ENCODE results near the gene STMN3.
"Not testable (repeated sequence)": the region's sequence is repeated elsewhere in the genome, so short reads cannot be mapped to it uniquely, and the experiment has no call there.

Gene STMN3

DNA sequence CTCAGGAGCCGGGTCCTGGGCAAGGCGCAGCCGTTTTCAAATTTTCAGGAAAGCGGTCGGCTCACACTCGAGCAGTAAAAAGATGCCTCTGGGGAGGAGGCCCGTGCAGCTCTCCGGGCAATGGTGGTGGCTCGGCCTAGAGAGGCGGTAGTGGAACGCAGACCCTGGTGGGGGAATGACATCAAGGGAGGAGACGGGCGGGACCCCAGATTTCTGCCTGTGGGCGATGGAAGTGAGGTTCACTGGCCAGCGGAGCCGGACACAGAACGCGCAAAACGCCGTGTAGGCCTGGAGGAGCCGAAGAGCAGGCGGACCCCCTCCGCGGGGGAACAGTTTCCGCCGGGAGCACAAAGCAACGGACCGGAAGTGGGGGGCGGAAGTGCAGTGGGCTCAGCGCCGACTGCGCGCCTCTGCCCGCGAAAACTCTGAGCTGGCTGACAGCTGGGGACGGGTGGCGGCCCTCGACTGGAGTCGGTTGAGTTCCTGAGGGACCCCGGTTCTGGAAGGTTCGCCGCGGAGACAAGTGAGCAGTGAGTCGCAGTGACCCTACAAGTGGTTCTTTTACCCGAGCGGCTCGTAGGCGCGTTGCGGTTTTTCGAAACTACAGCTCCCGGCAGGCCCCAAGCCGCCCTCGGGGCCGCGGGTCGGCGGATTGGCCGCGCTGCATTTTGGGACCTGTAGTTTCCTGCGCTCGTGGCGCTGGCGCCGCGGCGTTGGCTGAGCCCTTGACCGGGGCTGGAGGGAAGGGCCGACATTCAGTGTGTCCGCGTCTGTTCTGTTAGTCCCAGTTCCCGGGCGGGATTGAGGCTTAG, 4.9 kb upstream of the STMN3 start, which contains the start of gene RTEL1:
Gene RTEL1 (plus strand): TSS at position 376 of the 812 bp plus-strand sequence. CDS start 1,091 bp downstream, outside the sequence.
- H3K4me3 Mint-ChIP-seq, result peak within 1 kb of the TSS; percentile 94
- no peaks in the 10 kb centered on the region for H3K9me3 Mint-ChIP-seq
- peak within 1 kb of the TSS; percentile 96 for H3K27ac Mint-ChIP-seq
- H3K4me1 Mint-ChIP-seq, result peaks cover 41% of the 10 kb centered on the region
- DNase-seq (ENCODE audit: low spot score in 2 of 2) (peak; percentile 92 to 98), ATAC-seq (peak; percentile 87)
- peaks cover 36% of the 10 kb centered on the region for H3K36me3 Mint-ChIP-seq

DNA sequence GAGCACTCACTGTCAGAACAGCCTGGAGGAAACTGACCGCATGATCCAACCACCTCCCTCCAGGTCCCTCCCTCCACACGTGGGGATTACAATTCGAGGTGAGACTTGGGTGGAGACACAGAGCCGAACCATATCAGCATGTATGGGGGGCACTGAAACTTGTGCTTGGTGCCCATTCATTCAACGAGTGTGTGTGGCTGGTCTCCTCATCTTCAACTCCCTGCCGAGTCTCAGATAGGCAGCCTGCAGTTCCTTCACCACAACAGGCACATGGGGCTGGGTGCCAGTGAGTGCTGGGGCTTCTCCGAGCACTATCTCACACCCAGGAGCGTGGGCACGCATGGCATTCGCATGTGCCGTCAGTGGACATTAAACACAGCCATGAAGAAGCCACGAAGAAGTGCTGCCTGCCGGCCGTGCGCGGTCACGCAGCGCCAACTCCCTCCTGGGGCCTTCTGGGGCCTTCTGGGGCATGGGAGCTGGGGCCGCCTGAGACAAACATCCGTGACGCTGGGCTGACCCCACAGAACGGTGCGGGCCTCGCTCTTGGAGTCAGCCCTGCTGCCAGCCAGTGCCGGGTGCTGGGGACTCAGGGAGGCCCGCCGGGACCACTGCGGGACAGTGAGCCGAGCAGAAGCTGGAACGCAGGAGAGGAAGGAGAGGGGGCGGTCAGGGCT, 4.2 kb upstream of the STMN3 start:
- peaks cover 33% of the 10 kb centered on the region for H3K36me3 Mint-ChIP-seq
- no peak for DNase-seq (ENCODE audit: low spot score in 2 of 2)

DNA sequence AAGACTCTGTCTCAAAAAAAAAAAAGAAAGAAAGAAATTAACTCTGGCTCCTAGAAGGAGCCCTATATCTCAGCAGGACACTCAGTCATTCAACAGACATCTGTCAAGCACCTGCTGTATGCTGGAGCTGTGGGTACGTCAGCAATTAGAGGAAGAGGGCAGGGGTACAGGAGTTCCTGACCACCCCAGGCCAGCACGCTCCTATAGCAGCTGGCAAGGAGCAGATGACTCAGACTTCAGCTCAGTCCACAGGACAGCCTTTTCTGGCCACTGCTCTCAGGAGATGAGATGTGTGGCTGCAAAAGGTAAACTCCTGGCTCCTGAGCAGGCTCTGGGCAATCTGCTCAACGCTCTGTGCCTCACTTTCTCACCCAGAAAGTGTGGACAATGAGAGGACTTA, 3.2 kb upstream of the STMN3 start:
- Mint-ChIP-seq H3K4me3 (peak overlapping the region; percentile 94), H3K36me3 (peaks cover 27% of the 10 kb centered on the region), H3K27ac (peak overlapping the region; percentile 96), H3K4me1 (peaks cover 41% of the 10 kb centered on the region), H3K9me3 (no peaks in the 10 kb centered on the region)
- DNase-seq (ENCODE audit: low spot score in 2 of 2), result no peak
- no peak for ATAC-seq

More for the DNA sequence above, 4.2 kb upstream of the STMN3 start:
- H3K4me1 Mint-ChIP-seq, result peaks cover 40% of the 10 kb centered on the region
- peak overlapping the region; percentile 96 for H3K27ac Mint-ChIP-seq
- H3K9me3 Mint-ChIP-seq, result no peaks in the 10 kb centered on the region
- peak overlapping the region; percentile 94 for H3K4me3 Mint-ChIP-seq
- ATAC-seq, result no peak

DNA sequence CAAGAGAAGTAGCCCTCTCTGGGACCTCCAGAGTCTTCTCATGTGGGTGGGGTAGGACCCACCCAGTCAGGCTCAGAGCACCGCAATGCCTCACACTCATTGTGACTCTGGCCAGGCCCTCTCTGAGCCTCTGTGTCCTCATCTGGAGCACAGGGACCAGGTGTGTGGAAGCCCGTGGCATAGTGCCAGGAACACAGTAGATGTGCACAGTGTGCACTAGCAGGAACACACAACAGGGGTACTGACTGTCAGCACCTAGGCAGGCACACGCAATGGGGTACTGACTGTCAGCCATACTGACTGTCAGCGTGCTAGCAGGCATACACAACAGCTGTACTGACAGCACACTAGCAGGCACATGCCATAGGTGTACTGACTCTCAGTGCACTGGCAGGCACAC, 2.0 kb upstream of the STMN3 start:
- no peak overlapping the region for H3K27ac Mint-ChIP-seq
- no peak for ATAC-seq
- no peak for DNase-seq (ENCODE audit: low spot score in 2 of 2)
- H3K4me1 Mint-ChIP-seq, result peaks cover 48% of the 10 kb centered on the region
- peaks cover 20% of the 10 kb centered on the region for H3K36me3 Mint-ChIP-seq
- H3K9me3 Mint-ChIP-seq, result no peaks in the 10 kb centered on the region
- H3K4me3 Mint-ChIP-seq, result no peak overlapping the region

DNA sequence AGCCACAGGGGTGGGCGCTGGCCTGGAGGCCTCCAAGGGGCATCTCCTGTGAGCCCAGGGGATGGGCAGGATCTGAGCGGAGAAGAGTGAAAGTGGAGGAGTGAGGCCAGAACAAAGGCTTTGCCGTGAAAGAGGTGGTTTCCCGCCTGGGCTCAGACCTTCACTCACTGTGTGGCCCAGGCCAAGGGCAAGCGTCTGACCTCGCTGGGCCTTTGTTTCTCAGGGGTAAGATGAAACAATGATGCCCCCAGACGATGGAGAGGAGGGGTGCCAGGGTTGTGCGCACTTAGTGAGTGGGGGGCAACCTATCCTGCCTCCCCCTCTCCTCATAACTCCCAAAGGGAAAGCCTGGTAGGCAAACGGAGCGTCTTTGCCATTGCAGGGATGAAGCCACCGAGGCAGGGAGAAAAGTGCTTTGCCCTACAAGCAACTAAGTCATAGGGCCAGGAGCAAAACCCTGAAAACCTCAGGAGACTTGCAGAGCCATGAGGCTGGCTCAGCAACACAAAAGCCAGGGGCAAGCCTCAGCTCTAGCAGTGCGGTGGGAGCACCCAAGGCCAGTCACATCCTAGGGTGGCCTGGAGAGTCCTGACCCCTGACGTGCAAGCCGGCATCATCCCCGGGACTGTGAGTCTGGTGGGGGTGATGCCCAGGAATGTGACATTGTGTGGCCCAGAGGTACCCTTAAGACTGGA, 897 bp upstream of the STMN3 start:
- ATAC-seq (no peak), DNase-seq (ENCODE audit: low spot score in 2 of 2) (no peak)
- H3K4me3 Mint-ChIP-seq, result peak overlapping the region; percentile 84
- no peaks in the 10 kb centered on the region for H3K9me3 Mint-ChIP-seq
- H3K4me1 Mint-ChIP-seq, result peaks cover 40% of the 10 kb centered on the region
- peaks cover 11% of the 10 kb centered on the region for H3K36me3 Mint-ChIP-seq
- peak overlapping the region; percentile 67 for H3K27ac Mint-ChIP-seq

DNA sequence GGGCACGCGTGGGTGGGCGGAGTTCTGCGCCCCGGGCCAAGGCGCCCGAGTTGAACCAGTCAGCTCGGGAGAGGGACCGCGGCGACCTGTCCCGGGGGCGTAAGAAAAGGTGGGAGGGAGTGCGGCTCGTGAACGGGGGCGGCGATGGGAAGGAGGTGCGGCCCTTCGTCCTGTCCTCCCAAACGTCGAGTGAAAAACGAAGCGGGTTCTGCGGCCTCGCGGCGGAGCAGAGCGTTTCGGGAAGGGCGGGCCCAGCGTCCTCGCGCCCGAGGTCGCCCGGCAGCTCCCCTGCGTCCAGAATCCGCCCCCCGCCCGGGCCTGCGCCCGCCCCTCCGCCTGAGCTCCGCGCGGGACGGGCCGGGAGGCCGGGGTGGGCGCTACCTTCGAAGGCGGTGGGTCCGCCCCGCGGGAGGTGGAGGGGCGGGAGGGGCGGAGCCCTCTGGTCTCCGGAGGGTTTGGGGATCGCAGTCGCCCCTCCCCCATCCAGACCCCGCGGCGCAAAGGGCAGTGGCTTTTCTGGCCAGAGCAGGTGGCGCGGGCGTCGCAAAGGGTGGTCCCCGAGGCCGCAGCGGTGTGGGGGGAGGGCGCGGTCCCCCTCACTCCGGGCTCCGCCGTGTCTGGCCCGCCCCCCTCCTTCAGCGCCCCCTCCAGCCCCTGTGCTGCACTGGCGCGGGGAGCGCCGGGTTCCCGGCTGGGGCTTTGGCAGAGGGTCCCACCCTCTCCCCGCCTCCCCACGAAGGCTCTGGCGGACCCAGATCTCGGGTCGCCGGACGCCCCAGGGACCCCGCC, 838 bp downstream of the STMN3 start:
- Mint-ChIP-seq H3K9me3 (no peaks in the 10 kb centered on the region), H3K36me3 (peaks cover 5% of the 10 kb centered on the region), H3K4me1 (peaks cover 26% of the 10 kb centered on the region), H3K4me3 (peak overlapping the region; percentile 84), H3K27ac (no peak overlapping the region)
- DNase-seq (ENCODE audit: low spot score in 2 of 2) (peak in 1 of 2 donors; percentile 74), ATAC-seq (peak; percentile 52)

DNA sequence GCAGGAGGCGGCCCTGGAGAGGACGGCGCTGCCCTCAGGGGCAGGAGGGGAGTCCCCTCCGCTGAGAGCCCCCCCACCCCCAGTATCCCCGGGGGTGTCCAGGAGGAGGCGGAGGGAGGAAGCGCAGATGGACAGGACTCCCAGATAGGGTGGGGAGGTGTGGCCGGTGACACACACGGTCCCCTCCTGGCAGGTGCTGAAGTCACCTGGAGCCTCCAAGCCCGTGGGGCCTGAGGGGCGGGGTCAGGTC, 1.4 kb downstream of the STMN3 start:
- Mint-ChIP-seq H3K27ac (peak overlapping the region; percentile 81), H3K9me3 (no peaks in the 10 kb centered on the region), H3K36me3 (peaks cover 5% of the 10 kb centered on the region), H3K4me3 (peak overlapping the region; percentile 78), H3K4me1 (peaks cover 26% of the 10 kb centered on the region)
- no peak for ATAC-seq
- DNase-seq (ENCODE audit: low spot score in 2 of 2), result peak in 1 of 2 donors; percentile 68

DNA sequence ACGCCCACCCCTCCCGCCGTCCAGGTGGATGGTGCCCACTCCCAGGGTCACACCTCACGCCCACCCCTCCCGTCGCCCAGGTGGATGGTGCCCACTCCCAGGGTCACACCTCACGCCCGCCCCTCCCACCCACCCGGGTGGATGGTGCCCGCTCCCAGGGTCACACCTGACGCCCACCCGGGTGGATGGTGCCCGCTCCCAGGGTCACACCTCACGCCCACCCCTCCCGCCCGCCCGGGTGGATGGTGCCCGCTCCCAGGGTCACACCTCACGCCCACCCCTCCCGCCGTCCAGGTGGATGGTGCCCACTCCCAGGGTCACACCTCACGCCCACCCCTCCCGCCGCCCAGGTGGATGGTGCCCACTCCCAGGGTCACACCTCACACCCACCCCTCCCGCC, 2.7 kb downstream of the STMN3 start:
- H3K27ac Mint-ChIP-seq; DNase-seq (ENCODE audit: low spot score in 2 of 2); H3K9me3 Mint-ChIP-seq; H3K4me3 Mint-ChIP-seq; ATAC-seq; H3K36me3 Mint-ChIP-seq: not testable (repeated sequence)
- H3K4me1 Mint-ChIP-seq, result peaks cover 31% of the 10 kb centered on the region

DNA sequence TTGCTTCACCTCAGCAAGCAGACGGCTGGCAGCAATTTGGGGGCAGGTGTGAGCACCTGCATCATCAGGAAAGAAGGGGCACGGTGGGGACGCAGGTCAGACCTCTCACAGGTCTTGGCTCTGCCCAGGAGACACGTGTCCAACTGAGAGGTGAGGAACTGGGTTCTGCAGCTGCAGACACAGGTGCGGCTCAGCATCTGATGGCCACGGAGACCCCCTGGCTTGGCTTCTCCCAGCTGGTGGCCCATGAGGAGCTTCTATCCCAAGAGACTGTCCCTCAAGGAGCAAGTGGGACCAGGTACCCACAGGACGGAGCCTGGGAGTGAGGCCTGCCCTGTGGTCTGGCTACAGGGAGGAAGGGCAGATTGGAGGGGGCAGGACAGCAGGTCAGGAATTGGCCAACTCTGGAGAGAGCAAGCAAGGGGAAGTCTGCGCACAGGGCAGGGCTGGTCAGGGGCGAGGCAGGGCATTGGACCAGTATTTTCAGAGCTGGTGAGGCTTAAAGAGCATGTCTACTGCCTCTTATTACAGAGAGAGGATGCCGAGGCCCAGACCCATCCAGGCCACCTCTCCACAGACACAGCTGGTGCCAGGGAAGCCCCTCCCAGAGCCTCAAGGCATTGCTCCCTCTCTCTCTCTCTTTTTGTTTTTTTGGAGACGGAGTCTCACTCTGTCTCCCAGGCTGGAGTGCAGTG, 4.2 kb downstream of the STMN3 start:
- Mint-ChIP-seq H3K4me3 (no peak overlapping the region), H3K36me3 (peaks cover 5% of the 10 kb centered on the region), H3K4me1 (peaks cover 22% of the 10 kb centered on the region), H3K9me3 (no peaks in the 10 kb centered on the region), H3K27ac (no peak overlapping the region)
- ATAC-seq (no peak), DNase-seq (ENCODE audit: low spot score in 2 of 2) (no peak)

DNA sequence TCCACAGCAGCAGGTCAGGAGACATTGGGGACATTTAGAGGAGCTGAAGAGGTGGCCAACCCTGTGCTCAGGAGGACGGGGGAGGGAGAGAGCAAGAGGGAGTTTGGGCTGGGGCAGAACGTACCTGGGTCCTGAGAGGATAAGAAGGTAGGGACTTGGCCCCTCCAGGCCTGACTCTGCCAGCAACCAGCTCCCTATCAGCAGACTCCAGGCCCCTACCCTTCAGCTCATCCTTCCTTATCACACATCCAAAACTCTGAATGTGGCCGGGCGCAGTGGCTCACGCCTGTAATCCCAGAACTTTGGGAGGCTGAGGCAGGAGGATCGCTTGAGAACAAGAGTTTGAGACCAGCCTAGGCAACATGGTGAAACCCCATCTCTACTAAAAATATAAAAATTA, 5.0 kb downstream of the STMN3 start:
- ATAC-seq, result no peak
- no peak for DNase-seq (ENCODE audit: low spot score in 2 of 2)

DNA sequence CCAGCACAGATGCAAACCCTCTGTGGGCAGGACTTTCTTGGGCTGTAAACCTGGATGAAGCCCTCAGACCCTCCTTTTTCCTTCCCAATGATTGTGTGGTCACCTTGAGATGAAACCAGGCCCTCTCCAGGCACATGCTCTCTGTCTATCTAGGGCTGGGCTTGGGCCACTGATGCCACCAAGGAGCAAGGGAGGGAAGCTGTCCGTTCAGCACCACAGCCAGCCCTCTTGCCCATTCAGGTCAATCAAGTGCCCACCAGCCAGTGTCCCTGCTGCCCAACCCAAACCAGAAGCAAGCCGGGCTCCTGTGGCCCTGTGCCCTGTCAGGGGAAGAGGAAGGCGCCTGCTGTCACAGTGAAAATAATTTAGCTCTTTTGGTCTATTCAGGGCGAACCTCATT, 8.0 kb downstream of the STMN3 start:
- no peak for ATAC-seq
- Mint-ChIP-seq H3K4me3 (no peak overlapping the region), H3K27ac (no peak overlapping the region), H3K9me3 (no peaks in the 10 kb centered on the region), H3K4me1 (peaks cover 12% of the 10 kb centered on the region), H3K36me3 (peaks cover 12% of the 10 kb centered on the region)
- DNase-seq (ENCODE audit: low spot score in 2 of 2), result no peak

More for the DNA sequence above, 5.0 kb downstream of the STMN3 start:
- Mint-ChIP-seq H3K9me3 (no peaks in the 10 kb centered on the region), H3K27ac (no peak overlapping the region), H3K4me3 (no peak overlapping the region), H3K36me3 (peaks cover 8% of the 10 kb centered on the region), H3K4me1 (peaks cover 19% of the 10 kb centered on the region)

DNA sequence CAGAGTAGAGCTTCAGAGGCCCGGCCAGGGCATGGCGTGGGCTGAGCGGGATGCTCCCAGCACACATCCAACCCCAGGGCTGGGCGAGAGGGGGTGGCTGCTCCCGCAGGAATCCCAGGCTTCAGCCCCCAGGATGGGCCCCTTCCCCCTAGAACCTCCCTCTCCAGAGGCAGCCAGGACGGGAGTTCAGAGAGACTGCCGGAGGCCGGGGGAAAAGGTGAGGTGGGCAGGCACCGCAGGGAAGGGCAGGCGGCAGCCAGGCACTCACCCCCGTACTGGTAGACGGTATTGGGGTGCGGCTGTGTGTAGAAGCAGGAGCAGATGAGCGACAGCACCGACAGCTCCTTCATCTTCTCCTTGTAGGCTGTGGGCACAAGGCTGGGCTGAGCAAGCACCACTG, 9.3 kb downstream of the STMN3 start:
- Mint-ChIP-seq H3K9me3 (no peaks in the 10 kb centered on the region), H3K27ac (peak overlapping the region; percentile 73), H3K36me3 (peaks cover 16% of the 10 kb centered on the region), H3K4me1 (peaks cover 24% of the 10 kb centered on the region), H3K4me3 (peak overlapping the region; percentile 89)
- no peak for ATAC-seq
- DNase-seq (ENCODE audit: low spot score in 2 of 2), result no peak

DNA sequence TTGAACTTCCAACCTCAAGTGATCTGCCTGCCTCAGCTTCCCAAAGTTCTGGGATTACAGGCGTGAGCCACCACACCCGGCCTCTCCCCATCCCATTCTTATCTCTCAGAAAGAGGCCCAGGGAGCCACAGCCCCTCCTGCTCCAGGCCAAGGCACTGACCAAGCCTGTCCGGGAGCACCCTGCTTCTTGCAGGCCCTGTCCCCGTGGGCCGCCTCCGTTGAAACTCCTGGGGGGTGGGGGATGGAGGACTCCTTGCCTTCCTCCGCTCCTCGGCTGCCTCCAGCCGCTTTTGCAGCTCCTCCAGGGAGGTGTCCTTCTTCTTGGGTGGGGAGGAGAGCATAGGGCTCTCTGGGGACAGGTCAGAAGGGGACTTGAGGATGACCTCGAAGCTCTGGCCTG, 9.7 kb downstream of the STMN3 start:
- H3K4me1 Mint-ChIP-seq, result peaks cover 28% of the 10 kb centered on the region
- peaks cover 17% of the 10 kb centered on the region for H3K36me3 Mint-ChIP-seq
- ATAC-seq (no peak), DNase-seq (ENCODE audit: low spot score in 2 of 2) (no peak)
- peak overlapping the region; percentile 73 for H3K27ac Mint-ChIP-seq
- no peaks in the 10 kb centered on the region for H3K9me3 Mint-ChIP-seq
- peak overlapping the region; percentile 89 for H3K4me3 Mint-ChIP-seq

DNA sequence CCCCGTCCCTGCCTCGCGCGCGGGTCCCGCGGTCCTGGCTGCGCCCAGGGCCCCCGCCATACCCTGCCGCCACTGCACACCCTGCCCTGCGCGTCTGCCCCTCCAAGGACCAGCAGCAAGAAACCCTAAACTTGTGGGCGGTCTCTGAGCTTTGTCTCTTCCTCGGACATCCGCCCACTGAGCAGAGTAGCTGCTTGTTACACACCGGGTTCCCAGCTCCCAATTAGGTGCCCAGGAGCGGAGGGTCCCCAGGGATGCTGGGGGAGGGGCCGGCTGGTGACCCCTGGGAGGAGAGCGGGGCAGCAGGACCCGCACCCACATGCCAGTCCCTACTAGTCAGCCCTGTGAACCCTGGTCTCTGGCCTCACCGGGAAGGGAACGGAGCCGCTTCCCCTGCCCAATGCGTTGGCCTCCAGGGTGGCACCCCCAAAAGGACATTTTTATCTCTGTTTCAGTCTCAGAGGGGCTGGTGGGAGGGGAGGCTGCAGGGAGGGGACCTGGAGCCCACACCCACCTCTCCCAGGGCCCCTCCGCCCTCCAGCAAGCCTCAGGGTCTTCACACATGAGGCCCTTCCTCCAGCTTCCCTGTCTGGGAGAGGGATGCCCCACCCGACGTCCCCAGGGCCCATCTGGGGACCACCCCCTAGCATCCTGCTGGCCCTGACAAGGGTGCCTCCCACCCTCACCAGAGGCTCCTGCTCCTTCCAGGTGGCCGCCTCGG, 10.5 kb downstream of the STMN3 start:
- Mint-ChIP-seq H3K36me3 (peaks cover 22% of the 10 kb centered on the region), H3K4me3 (peak overlapping the region; percentile 89), H3K27ac (peak overlapping the region; percentile 73), H3K9me3 (no peaks in the 10 kb centered on the region), H3K4me1 (peaks cover 34% of the 10 kb centered on the region)
- no peak for DNase-seq (ENCODE audit: low spot score in 2 of 2)
- ATAC-seq, result no peak

Measured in stimulated activated effector memory CD8-positive, alpha-beta T cell treated with anti-CD3 and anti-CD28 coated beads, Interleukin-12 subunit alpha, Interleukin-12 subunit beta, amount 100 ng/mL, for 72 hours (primary cell).